Astrocyte (in vitro differentiated cells and primary cell): ENCODE results near the gene ADAMTS13.

Source experiments
- EZH2 ChIP-seq: IDR thresholded peaks from 2 replicates; pipeline ENCODE4 v1.6.1; 2012; ENCODE audit warnings: mild to moderate bottlenecking, low read length, inconsistent platforms; ENCODE audit not compliant: insufficient read depth
- TF ChIP-seq, protein P1 (sequence below): IDR thresholded peaks from 2 replicates; pipeline ENCODE4 v1.5.1; 2011; ENCODE audit warnings: low read depth, mild to moderate bottlenecking, inconsistent platforms, low read length, moderate library complexity; ENCODE audit not compliant: insufficient read depth

DNA sequence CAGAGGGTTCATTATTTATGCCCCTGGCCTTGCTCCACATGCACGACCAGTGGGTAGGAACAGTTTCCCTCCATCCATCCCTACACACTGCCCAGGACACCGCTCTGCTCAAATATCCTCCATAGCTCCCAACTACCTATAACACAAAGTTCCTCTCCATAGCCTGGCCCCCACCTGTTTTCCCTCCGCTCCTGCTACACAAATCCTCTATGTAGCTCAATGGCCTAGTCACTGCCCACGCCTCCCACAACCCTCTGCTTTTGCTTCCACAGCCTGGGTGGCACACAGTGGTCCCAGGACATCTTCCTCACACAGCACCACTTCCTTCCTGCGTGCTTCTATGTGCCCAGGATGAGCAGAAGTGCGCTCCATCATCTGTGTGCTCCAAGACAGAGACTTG, 24.8 kb upstream of the ADAMTS13 start:
- TF ChIP-seq, protein P1, sequence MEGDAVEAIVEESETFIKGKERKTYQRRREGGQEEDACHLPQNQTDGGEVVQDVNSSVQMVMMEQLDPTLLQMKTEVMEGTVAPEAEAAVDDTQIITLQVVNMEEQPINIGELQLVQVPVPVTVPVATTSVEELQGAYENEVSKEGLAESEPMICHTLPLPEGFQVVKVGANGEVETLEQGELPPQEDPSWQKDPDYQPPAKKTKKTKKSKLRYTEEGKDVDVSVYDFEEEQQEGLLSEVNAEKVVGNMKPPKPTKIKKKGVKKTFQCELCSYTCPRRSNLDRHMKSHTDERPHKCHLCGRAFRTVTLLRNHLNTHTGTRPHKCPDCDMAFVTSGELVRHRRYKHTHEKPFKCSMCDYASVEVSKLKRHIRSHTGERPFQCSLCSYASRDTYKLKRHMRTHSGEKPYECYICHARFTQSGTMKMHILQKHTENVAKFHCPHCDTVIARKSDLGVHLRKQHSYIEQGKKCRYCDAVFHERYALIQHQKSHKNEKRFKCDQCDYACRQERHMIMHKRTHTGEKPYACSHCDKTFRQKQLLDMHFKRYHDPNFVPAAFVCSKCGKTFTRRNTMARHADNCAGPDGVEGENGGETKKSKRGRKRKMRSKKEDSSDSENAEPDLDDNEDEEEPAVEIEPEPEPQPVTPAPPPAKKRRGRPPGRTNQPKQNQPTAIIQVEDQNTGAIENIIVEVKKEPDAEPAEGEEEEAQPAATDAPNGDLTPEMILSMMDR: no peak
- TF ChIP-seq EZH2: no peak
